ENCODE measurements around the gene ZNF783. TPM values are rescaled to one million over a fixed set of nuclear protein-coding genes. Genes with fewer than 3 reads are reported as not detected.

The ZNF783 gene
- total and polyA plus RNA-seq, 9 of the 15 experiments (the other 6 are each of a cell fraction or from before 2014, with no cell fraction given) = 0.66 to 11.2 (median 5.4) TPM

DNA sequence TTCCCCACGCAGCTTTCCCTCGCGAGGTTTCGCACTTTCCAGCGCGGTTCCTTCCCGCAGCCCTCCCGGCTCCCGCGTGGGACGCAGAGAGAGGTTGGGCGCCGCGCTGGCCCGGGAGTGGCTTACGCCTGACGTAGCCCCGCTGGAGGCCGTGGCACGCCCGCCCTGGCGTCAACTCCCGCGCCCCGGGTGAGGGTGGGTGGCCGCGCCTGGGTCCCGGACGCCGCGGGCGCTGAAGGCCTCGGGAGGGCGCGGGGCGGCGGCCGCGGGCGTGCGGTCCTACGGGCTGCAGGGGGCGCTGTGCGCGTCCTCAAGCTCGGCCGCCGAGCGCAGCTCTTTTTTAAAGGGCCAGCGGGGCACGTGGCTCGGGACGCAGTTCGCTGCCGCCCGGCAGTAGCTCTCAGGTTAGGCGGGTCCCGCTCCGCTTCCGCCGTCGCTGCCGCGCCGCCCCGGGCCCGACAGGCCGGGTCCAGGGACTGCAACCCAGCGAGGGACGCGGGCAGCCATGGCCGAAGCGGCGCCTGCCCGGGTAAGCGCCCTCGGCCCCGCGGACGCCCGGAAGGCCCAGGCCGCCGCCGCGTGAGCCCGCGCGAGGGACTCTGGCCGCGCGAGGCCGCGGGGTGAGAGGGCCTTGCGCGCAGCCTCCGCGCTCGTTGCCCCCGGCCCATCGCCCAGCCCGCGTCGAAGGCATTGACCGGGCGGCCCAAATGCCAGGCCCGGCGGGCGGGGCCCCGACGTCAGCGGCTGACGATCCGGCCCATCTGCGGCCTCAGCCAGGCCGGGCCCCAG lies at the start of gene ZNF783 (continued):
- TF ChIP-seq, protein P1, sequence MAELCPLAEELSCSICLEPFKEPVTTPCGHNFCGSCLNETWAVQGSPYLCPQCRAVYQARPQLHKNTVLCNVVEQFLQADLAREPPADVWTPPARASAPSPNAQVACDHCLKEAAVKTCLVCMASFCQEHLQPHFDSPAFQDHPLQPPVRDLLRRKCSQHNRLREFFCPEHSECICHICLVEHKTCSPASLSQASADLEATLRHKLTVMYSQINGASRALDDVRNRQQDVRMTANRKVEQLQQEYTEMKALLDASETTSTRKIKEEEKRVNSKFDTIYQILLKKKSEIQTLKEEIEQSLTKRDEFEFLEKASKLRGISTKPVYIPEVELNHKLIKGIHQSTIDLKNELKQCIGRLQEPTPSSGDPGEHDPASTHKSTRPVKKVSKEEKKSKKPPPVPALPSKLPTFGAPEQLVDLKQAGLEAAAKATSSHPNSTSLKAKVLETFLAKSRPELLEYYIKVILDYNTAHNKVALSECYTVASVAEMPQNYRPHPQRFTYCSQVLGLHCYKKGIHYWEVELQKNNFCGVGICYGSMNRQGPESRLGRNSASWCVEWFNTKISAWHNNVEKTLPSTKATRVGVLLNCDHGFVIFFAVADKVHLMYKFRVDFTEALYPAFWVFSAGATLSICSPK (IDR thresholded peaks at IDR 0.05; ENCODE audit: borderline replicate concordance) = no peak
- TF ChIP-seq ZEB2 (IDR thresholded peaks at IDR 0.05) = no peak
- no peak for TF ChIP-seq RBM25 (IDR thresholded peaks at IDR 0.05; ENCODE audit: low read depth, low read length, severe bottlenecking)
- no peak for TF ChIP-seq TAF9B (IDR thresholded peaks at IDR 0.05; ENCODE audit: partially characterized antibody)
- no peak for TF ChIP-seq FOXA1 (IDR thresholded peaks at IDR 0.05; ENCODE audit: borderline replicate concordance)
- TF ChIP-seq, protein P2, sequence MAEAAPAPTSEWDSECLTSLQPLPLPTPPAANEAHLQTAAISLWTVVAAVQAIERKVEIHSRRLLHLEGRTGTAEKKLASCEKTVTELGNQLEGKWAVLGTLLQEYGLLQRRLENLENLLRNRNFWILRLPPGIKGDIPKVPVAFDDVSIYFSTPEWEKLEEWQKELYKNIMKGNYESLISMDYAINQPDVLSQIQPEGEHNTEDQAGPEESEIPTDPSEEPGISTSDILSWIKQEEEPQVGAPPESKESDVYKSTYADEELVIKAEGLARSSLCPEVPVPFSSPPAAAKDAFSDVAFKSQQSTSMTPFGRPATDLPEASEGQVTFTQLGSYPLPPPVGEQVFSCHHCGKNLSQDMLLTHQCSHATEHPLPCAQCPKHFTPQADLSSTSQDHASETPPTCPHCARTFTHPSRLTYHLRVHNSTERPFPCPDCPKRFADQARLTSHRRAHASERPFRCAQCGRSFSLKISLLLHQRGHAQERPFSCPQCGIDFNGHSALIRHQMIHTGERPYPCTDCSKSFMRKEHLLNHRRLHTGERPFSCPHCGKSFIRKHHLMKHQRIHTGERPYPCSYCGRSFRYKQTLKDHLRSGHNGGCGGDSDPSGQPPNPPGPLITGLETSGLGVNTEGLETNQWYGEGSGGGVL (CRISPR knock-in tag; IDR thresholded peaks at IDR 0.05) = no peak
- no peak for TF ChIP-seq ZNF197 (CRISPR knock-in tag; IDR thresholded peaks at IDR 0.05; ENCODE audit: low read depth)
- TF ChIP-seq SP2 (IDR thresholded peaks at IDR 0.05; ENCODE audit: extremely low read depth, low read depth, low read length, poor library complexity, severe bottlenecking) = no peak
- no peak for TF ChIP-seq EWSR1 (IDR thresholded peaks at IDR 0.05; ENCODE audit: borderline replicate concordance, low read depth, partially characterized antibody)
- no peak for TF ChIP-seq ZNF445 (CRISPR knock-in tag; IDR thresholded peaks at IDR 0.05; ENCODE audit: low read depth)
- no peak for TF ChIP-seq HNRNPLL (IDR thresholded peaks at IDR 0.05; ENCODE audit: low read depth, low read length, poor library complexity, severe bottlenecking)
- no peak for TF ChIP-seq CREBBP (IDR thresholded peaks at IDR 0.05; ENCODE audit: low read depth, low read length)
- no peak for TF ChIP-seq TCF3 (CRISPR knock-in tag; IDR thresholded peaks at IDR 0.05)
- peak; percentile 68 for TF ChIP-seq BHLHE40 (IDR thresholded peaks at IDR 0.05; ENCODE audit: low read length)
- TF ChIP-seq, protein P3, sequence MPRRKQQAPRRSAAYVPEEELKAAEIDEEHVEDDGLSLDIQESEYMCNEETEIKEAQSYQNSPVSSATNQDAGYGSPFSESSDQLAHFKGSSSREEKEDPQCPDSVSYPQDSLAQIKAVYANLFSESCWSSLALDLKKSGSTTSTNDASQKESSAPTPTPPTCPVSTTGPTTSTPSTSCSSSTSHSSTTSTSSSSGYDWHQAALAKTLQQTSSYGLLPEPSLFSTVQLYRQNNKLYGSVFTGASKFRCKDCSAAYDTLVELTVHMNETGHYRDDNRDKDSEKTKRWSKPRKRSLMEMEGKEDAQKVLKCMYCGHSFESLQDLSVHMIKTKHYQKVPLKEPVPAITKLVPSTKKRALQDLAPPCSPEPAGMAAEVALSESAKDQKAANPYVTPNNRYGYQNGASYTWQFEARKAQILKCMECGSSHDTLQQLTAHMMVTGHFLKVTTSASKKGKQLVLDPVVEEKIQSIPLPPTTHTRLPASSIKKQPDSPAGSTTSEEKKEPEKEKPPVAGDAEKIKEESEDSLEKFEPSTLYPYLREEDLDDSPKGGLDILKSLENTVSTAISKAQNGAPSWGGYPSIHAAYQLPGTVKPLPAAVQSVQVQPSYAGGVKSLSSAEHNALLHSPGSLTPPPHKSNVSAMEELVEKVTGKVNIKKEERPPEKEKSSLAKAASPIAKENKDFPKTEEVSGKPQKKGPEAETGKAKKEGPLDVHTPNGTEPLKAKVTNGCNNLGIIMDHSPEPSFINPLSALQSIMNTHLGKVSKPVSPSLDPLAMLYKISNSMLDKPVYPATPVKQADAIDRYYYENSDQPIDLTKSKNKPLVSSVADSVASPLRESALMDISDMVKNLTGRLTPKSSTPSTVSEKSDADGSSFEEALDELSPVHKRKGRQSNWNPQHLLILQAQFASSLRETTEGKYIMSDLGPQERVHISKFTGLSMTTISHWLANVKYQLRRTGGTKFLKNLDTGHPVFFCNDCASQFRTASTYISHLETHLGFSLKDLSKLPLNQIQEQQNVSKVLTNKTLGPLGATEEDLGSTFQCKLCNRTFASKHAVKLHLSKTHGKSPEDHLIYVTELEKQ (CRISPR knock-in tag; IDR thresholded peaks at IDR 0.05) = no peak
- TF ChIP-seq MTF1 (CRISPR knock-in tag; IDR thresholded peaks at IDR 0.05; ENCODE audit: borderline replicate concordance) = no peak
- peak; percentile 77; the same call in 1 of the 2 replicates for TF ChIP-seq FOXP1 (CRISPR knock-in tag; IDR thresholded peaks at IDR 0.05)
- TF ChIP-seq MCM2 (IDR thresholded peaks at IDR 0.05; ENCODE audit: low read depth) = no peak
- no peak for TF ChIP-seq ZSCAN29 (IDR thresholded peaks at IDR 0.05)
- TF ChIP-seq TRIM28 (IDR thresholded peaks at IDR 0.05) = no peak
